IMR-90 (cell line): ENCODE results near the gene MR1. TPM values are rescaled to one million over a fixed set of nuclear protein-coding genes. Genes with fewer than 3 reads are reported as not detected.
A peak's percentile ranks its signal among the peaks of the same experiment; 100 is the strongest.

Experiments
- ATAC-seq: fragments of 200-7000 bp; cut with Tn5 transposase; 2 replicates; pipeline ENCODE4 v1.9.1; 2020; ENCODE audit warnings: low read depth, mild to moderate bottlenecking, moderate library complexity
- BruUV-seq: library from RNA; stranded (reverse); fragments of 400-500 nt; replicated peaks from 2 replicates; lab custom pipeline; 2021; lab: Mats Ljungman, UMichigan
- CTCF ChIA-PET: fragments of 300-600 bp; formaldehyde crosslinking; extraction: SDS; loops from one replicate; lab custom pipeline; 2021; ENCODE audit warnings: antibody characterized with exemption; lab: Yijun Ruan, JAX
- POLR2A ChIA-PET: fragments of 300-600 bp; sonication (Branson Sonifier 250); formaldehyde crosslinking; loops from one replicate; lab custom pipeline; 2022; ENCODE audit warnings: antibody characterized with exemption; ENCODE audit not compliant: unreplicated experiment; lab: Charles Lee
- DNase-seq: peaks from one replicate; pipeline ENCODE4 v3.0.0; 2013
- H2AFZ ChIP-seq: replicated peaks from 2 replicates; pipeline ENCODE3; 2013; ENCODE audit warnings: low read length, mild to moderate bottlenecking; ENCODE audit not compliant: poor library complexity
- H2AK5ac ChIP-seq: 2 replicates; pipeline ENCODE4 v1.6.1; 2013; ENCODE audit warnings: low read depth, low read length, inconsistent platforms
- H2AK9ac ChIP-seq: replicated peaks from 2 replicates; pipeline ENCODE3; 2013; ENCODE audit warnings: mild to moderate bottlenecking, low read depth, low read length, moderate library complexity; ENCODE audit not compliant: poor library complexity
- H2BK120ac ChIP-seq: 2 replicates; pipeline ENCODE4 v1.6.1; 2013; ENCODE audit warnings: low read depth, low read length, inconsistent platforms
- H2BK15ac ChIP-seq: 3 replicates; pipeline ENCODE4 v1.6.1; 2013; ENCODE audit warnings: low read depth, low read length, inconsistent platforms
- H2BK20ac ChIP-seq: 2 replicates; pipeline ENCODE4 v1.6.1; 2013; ENCODE audit warnings: low read depth, mild to moderate bottlenecking, inconsistent platforms, low read length, moderate library complexity
- H2BK5ac ChIP-seq: 2 replicates; pipeline ENCODE4 v1.6.1; 2013; ENCODE audit warnings: mild to moderate bottlenecking, low read depth, low read length, inconsistent platforms; ENCODE audit not compliant: poor library complexity, severe bottlenecking
- H3K14ac ChIP-seq: replicated peaks from 2 replicates; pipeline ENCODE4 v1.6.1; 2013; ENCODE audit warnings: low read depth, low read length, inconsistent platforms
- H3K18ac ChIP-seq: 2 replicates; pipeline ENCODE4 v1.6.1; 2013; ENCODE audit warnings: low read depth, low read length, control low read depth
- H3K23ac ChIP-seq: 2 replicates; pipeline ENCODE4 v1.6.1; 2013; ENCODE audit warnings: low read depth, low read length, inconsistent platforms
- H3K27ac ChIP-seq: 2 replicates; pipeline ENCODE4 v1.5.1; 2013; ENCODE audit warnings: mild to moderate bottlenecking, control low read depth, low read length; ENCODE audit not compliant: insufficient read depth
- H3K27me3 ChIP-seq: 2 replicates; pipeline ENCODE4 v1.6.1; 2013; ENCODE audit warnings: low read length; ENCODE audit not compliant: control insufficient read depth, insufficient read depth
- H3K36me3 ChIP-seq: 2 replicates; pipeline ENCODE4 v1.6.1; 2013; ENCODE audit warnings: low read length, mixed read lengths; ENCODE audit not compliant: control insufficient read depth, insufficient read depth
- H3K4ac ChIP-seq: 2 replicates; pipeline ENCODE4 v1.6.1; 2013; ENCODE audit warnings: low read depth, low read length, inconsistent platforms
- H3K4me1 ChIP-seq: 2 replicates; pipeline ENCODE4 v1.6.1; 2013; ENCODE audit warnings: low read length, mixed read lengths; ENCODE audit not compliant: control insufficient read depth, insufficient read depth
- H3K4me2 ChIP-seq: 2 replicates; pipeline ENCODE4 v1.6.1; 2013; ENCODE audit warnings: low read depth, mild to moderate bottlenecking, control low read depth, low read length, moderate library complexity
- H3K4me3 ChIP-seq: 2 replicates; pipeline ENCODE4 v1.5.1; 2013; ENCODE audit warnings: low read depth, mild to moderate bottlenecking, control low read depth, low read length, moderate library complexity; ENCODE audit not compliant: insufficient read depth
- H3K56ac ChIP-seq: 2 replicates; pipeline ENCODE4 v1.6.1; 2013; ENCODE audit warnings: low read length, inconsistent platforms; ENCODE audit not compliant: insufficient read depth; ENCODE audit errors: extremely low read depth
- H3K79me1 ChIP-seq, 2 experiments: 2 replicates each; pipeline ENCODE4 v1.6.1; 2013; ENCODE audit warnings: low read length in 2 of 2, inconsistent platforms in 1 of 2, low read depth in 1 of 2
- H3K9ac ChIP-seq: 2 replicates; pipeline ENCODE4 v1.6.1; 2013; ENCODE audit warnings: low read depth, low read length, control low read depth
- H3K9me1 ChIP-seq: 2 replicates; pipeline ENCODE4 v1.6.1; 2013; ENCODE audit warnings: low read length, inconsistent platforms; ENCODE audit not compliant: insufficient read depth
- H3K9me3 ChIP-seq: 2 replicates; pipeline ENCODE4 v1.6.1; 2013; ENCODE audit warnings: low read length; ENCODE audit not compliant: control insufficient read depth, insufficient read depth
- H4K20me1 ChIP-seq: 2 replicates; pipeline ENCODE4 v1.6.1; 2013; ENCODE audit warnings: low read length, inconsistent platforms; ENCODE audit not compliant: insufficient read depth
- H4K5ac ChIP-seq: 2 replicates; pipeline ENCODE4 v1.6.1; 2013; ENCODE audit warnings: mild to moderate bottlenecking, low read depth, low read length, control low read depth
- H4K8ac ChIP-seq, 2 experiments: 2 replicates each; pipeline ENCODE4 v1.6.1; 2013; ENCODE audit warnings: low read depth in 2 of 2, low read length in 2 of 2, control low read depth in 1 of 2, inconsistent platforms in 1 of 2
- H4K91ac ChIP-seq: 2 replicates; pipeline ENCODE4 v1.6.1; 2013; ENCODE audit warnings: low read depth, low read length, inconsistent platforms; ENCODE audit not compliant: insufficient read depth
- BHLHE40 ChIP-seq: fragments of 150-350 bp; IDR thresholded peaks from 2 replicates; pipeline ENCODE4 v1.6.1; 2016; ENCODE audit warnings: mild to moderate bottlenecking, low read depth, low read length
- CEBPB ChIP-seq: IDR thresholded peaks from 2 replicates; pipeline ENCODE4 v1.6.1; 2012; ENCODE audit warnings: low read depth, low read length, improper control_type of control experiment
- CHD1 ChIP-seq: IDR thresholded peaks from 2 replicates; pipeline ENCODE4 v1.6.1; 2012; ENCODE audit warnings: low read depth, low read length, improper control_type of control experiment
- CTCF ChIP-seq: conservative IDR thresholded peaks from 2 replicates; pipeline ENCODE4 v1.5.1; 2012; ENCODE audit warnings: mild to moderate bottlenecking, low read depth, low read length, improper control_type of control experiment
- ELK1 ChIP-seq: fragments of 150-350 bp; IDR thresholded peaks from 2 replicates; pipeline ENCODE4 v1.6.1; 2016; ENCODE audit warnings: low read depth, mild to moderate bottlenecking, low read length, moderate library complexity, borderline replicate concordance
- FOS ChIP-seq: fragments of 150-350 bp; IDR thresholded peaks from 2 replicates; pipeline ENCODE4 v1.6.1; 2016; ENCODE audit warnings: low read depth, low read length
- MAFK ChIP-seq: IDR thresholded peaks from 2 replicates; pipeline ENCODE4 v1.6.1; 2012; ENCODE audit warnings: low read depth, low read length, improper control_type of control experiment
- MXI1 ChIP-seq: IDR thresholded peaks from 2 replicates; pipeline ENCODE4 v1.6.1; 2012; ENCODE audit warnings: low read depth, mild to moderate bottlenecking, low read length, moderate library complexity, borderline replicate concordance
- POLR2A ChIP-seq: IDR thresholded peaks from 2 replicates; pipeline ENCODE4 v1.6.1; 2012; ENCODE audit warnings: mild to moderate bottlenecking, low read depth, low read length
- RCOR1 ChIP-seq: IDR thresholded peaks from 2 replicates; pipeline ENCODE4 v1.6.1; 2012; ENCODE audit warnings: mild to moderate bottlenecking, low read length, improper control_type of control experiment; ENCODE audit not compliant: insufficient replicate concordance
- RFX5 ChIP-seq: IDR thresholded peaks from 2 replicates; pipeline ENCODE4 v1.8.0; 2012; ENCODE audit warnings: low read depth, mild to moderate bottlenecking, low read length, moderate library complexity
- SMC3 ChIP-seq: fragments of 150-350 bp; IDR thresholded peaks from 2 replicates; pipeline ENCODE4 v1.6.1; 2016; ENCODE audit warnings: low read depth, mild to moderate bottlenecking, antibody characterized with exemption, low read length, moderate library complexity
- USF2 ChIP-seq: fragments of 150-350 bp; IDR thresholded peaks from 2 replicates; pipeline ENCODE4 v1.6.1; 2017; ENCODE audit warnings: mild to moderate bottlenecking, antibody characterized with exemption, low read length, low read depth
- WGBS, 2 experiments: methylation state at CpG; one replicate each; pipeline versions ENCODE4 v1.1.5 to v1.1.7; 2013; ENCODE audit warnings: missing lambda C conversion rate in 2 of 2; ENCODE audit not compliant: insufficient read length in 1 of 2; ENCODE audit errors: extremely low coverage in 2 of 2; 5-methylcytosine and 5-hydroxymethylcytosine counted together
- dilution Hi-C: fragments of 300-500 bp; cut with HindIII; formaldehyde crosslinking; loops from one replicate; pipeline ENCODE4 v1.14.3; 2018; ENCODE audit warnings: low sequenced_read_pairs; ENCODE audit not compliant: unreplicated experiment
- in situ Hi-C: fragments of 300-500 bp; cut with MboI; formaldehyde crosslinking; loops from 3 replicates; pipeline ENCODE4 v1.14.3; 2019; ENCODE audit warnings: low sequenced_read_pairs, inconsistent platforms, mixed read lengths
- intact Hi-C: fragments of 100-400 bp; cut with micrococcal nuclease; formaldehyde crosslinking; loops from 2 replicates; pipeline ENCODE4 v1.10.0; 2022
- polyA plus RNA-seq, 3 experiments: library from polyadenylated mRNA; depleted of rRNA; stranded (reverse); fragments of >200 nt; gene quantifications; 2 replicates each; pipeline ENCODE4 v1.2.3, GENCODE V29; 2012; ENCODE audit warnings: low replicate concordance in 1 of 3
- total RNA-seq: library from RNA; depleted of rRNA; stranded (reverse); fragments of >200 nt; gene quantifications from 2 replicates; pipeline ENCODE4 v1.2.3, GENCODE V29; 2012

MR1 gene
- total and polyA plus RNA-seq, 2 of the 4 experiments (the other 2 are of a cell fraction): 6.0 to 6.1 TPM

GRCh38 chr1:181110013-181110412 lies 76.2 kb downstream of the MR1 start:
- H3K18ac ChIP-seq: no peak overlapping the region
- no peak overlapping the region for H3K14ac ChIP-seq
- H3K56ac ChIP-seq: no peak overlapping the region
- peak overlapping the region; percentile 86; the same call in 1 of the 2 replicates for H2BK20ac ChIP-seq
- peak overlapping the region; percentile 31 for H2AK9ac ChIP-seq
- TF ChIP-seq CEBPB: no peak
- TF ChIP-seq MAFK: no peak
- no peak for TF ChIP-seq ELK1
- TF ChIP-seq RCOR1: no peak
- no peak for TF ChIP-seq CHD1
- no peak for TF ChIP-seq RFX5
- no peak for TF ChIP-seq BHLHE40
- no peak for TF ChIP-seq MXI1
- TF ChIP-seq POLR2A: no peak
- TF ChIP-seq FOS: no peak
- TF ChIP-seq SMC3: no peak
- no peak for TF ChIP-seq CTCF
- no peak for TF ChIP-seq USF2
- no peak overlapping the region for H2BK5ac ChIP-seq
- no peak overlapping the region for H4K5ac ChIP-seq
- peak overlapping the region; percentile 74; the same call in 1 of the 2 replicates for H3K4ac ChIP-seq
- no peak overlapping the region for H3K27ac ChIP-seq
- peaks cover 29% of the 10 kb centered on the region for H3K4me1 ChIP-seq
- intact Hi-C loops: no loop called here
- ATAC-seq (no peak), DNase-seq (no peak)
- H3K4me3 ChIP-seq: no peak overlapping the region
- peak overlapping the region; percentile 30; the same call in 2 of the 3 replicates for H2BK15ac ChIP-seq
- H3K9ac ChIP-seq: no peak overlapping the region
- ChIA-PET POLR2A (no interaction called here), CTCF (interaction anchor here (0.7 to 2.6 kb wide), 2 partner anchors 26 to 32 kb away, joined by 4 to 13 read pairs; no protein-coding TSS in a partner anchor)
- H2BK120ac ChIP-seq: peak overlapping the region; percentile 73
- no peak overlapping the region for H3K23ac ChIP-seq
- no peaks in the 10 kb centered on the region; the same call in 1 of the 2 replicates for H4K20me1 ChIP-seq
- H4K91ac ChIP-seq: 0 out of 2 replicates have a peak overlapping the region, but pooled peaks have one; percentile 25
- in situ Hi-C loops: no loop called here
- no peaks in the 10 kb centered on the region for H3K27me3 ChIP-seq
- no peak overlapping the region for H4K8ac ChIP-seq
- dilution Hi-C loops: no loop called here
- H2AK5ac ChIP-seq: peak overlapping the region; percentile 7; the same call in 1 of the 2 replicates
- peaks cover 0 to 27% of the 10 kb centered on the region in 2 experiments; a peak in 2 of 4 replicates for H3K79me1 ChIP-seq
- BruUV-seq: no TSS peak
- no peak overlapping the region for H3K4me2 ChIP-seq
- H3K9me1 ChIP-seq: peaks cover 25% of the 10 kb centered on the region
- H3K9me3 ChIP-seq: no peaks in the 10 kb centered on the region
- no CpG with 5 or more reads among the region's 2 CpGs for WGBS, 2 experiments
- H2AFZ ChIP-seq: no peak overlapping the region
- H3K36me3 ChIP-seq: no peaks in the 10 kb centered on the region
